HG03135 (cell line): ENCODE measurements around the gene RAB1A.
A peak's percentile ranks its signal among the peaks of the same experiment; 100 is the strongest.

ENCODE experiments used
- ATAC-seq: cut with Tn5 transposase; IDR thresholded peaks from one replicate; pipeline ENCODE4 v1.9.1; 2021; ENCODE audit warnings: mild to moderate bottlenecking, moderate library complexity; ENCODE audit not compliant: unreplicated experiment

The RAB1A gene

GRCh38 chr2:65040400-65041261 is 89.3 kb downstream of the RAB1A start:
- ATAC-seq = peak; percentile 60

DNA sequence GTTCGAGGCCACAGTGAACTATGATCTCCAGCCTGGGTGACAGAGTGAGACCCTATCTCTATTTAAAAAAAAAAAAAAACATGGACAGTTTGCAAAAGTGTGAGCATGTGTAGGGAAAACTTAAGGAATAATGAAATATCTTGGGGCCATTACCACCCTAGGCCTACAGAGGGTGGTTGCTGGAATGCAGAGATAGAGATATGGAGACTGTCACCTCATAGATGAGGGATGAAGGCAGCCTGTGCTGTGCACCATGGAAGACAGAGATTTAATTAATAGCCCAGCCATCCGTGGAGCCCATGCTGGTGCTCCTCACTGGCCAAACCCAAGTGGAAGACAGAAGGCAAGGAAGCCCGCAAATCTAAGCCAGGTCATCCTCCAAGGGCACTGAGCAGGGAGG is 90.3 kb downstream of the RAB1A start:
- no peak for ATAC-seq

DNA sequence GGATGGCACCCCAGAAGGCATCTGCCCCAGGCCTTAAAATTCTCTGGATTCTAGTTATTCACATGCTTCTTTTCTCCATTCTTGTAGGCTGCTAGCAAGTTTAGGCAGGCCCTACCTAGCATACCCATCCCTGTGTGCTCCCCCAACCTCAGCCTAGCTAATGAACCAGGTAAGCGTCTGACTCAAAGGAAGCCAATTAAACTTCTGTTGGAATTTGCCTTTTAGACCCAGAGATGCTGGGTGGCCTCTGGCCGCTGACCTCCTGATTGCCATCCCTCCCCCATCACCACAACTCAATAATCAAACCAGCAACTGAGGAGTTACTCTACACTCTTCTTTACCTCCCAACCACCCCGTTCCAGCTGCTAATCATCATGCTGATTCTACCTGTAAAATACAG is 92.7 kb downstream of the RAB1A start:
- no peak for ATAC-seq
